H54 (cell line): Measurements from ENCODE around the gene CALD1.

ENCODE experiments used
- DNase-seq: peaks from one replicate; pipeline ENCODE4 v3.0.0; 2011; ENCODE audit warnings: low spot score, mixed read lengths; ENCODE audit not compliant: insufficient read length
- FAIRE-seq: peaks from 3 replicates; lab custom pipeline; 2011; peaks lifted over from hg19 to GRCh38; lab: Jason Lieb, UNC
- POLR2A ChIP-seq: IDR thresholded peaks from 2 replicates; pipeline ENCODE4 v1.6.1; 2011; ENCODE audit warnings: low read depth, mild to moderate bottlenecking, low read length

The CALD1 gene

GRCh38 chr7:134832367-134832766 is 52.9 kb downstream of the CALD1 start:
- no peak for TF ChIP-seq POLR2A
- FAIRE-seq (no peak), DNase-seq (no peak)

DNA sequence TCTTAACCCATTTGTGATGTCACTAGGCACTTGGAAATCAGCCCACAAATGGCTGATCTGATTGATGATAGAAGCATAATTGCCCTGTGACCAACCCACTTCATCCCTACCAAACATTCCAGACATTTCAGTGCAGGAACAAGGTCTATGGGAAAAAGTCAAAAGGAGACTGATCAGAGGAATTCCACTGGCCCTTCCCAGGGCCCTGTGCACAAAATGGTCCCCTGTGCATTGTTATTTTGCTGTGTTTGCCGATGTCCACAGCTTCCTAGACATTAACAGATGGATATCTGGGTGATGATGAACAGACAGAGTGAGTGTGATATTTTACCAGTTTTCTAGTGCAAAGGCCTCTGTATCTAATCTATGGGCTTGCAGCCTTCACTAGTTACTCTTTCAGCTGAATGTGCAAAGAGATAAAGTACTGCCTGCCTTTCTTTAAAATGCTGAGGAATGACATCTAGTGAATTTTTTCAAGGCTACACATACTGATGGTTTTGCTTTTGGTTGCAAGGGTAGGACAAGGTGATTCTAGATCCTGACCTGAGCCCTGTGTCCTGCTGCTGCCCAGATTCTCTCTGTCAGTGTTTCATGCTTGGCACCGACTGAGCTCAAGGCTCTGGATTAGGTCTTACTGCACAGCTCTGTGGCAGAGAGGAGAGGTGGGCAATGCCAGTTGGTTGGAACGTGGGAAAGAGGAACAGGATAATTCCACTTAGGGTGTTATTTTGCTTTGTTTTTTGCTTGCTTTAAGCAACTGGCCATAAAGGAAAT is 55.4 kb downstream of the CALD1 start:
- DNase-seq (no peak), FAIRE-seq (no peak)
- TF ChIP-seq POLR2A: no peak

GRCh38 chr7:134835463-134835823 is 56.0 kb downstream of the CALD1 start:
- no peak for DNase-seq
- no peak for FAIRE-seq
- no peak for TF ChIP-seq POLR2A

GRCh38 chr7:134836447-134836846 is 57.0 kb downstream of the CALD1 start:
- DNase-seq (no peak), FAIRE-seq (no peak)

GRCh38 chr7:134839298-134839697 is 59.9 kb downstream of the CALD1 start:
- FAIRE-seq: no peak
- no peak for TF ChIP-seq POLR2A
- DNase-seq: no peak

More at GRCh38 chr7:134836447-134836846, 57.0 kb downstream of the CALD1 start:
- no peak for TF ChIP-seq POLR2A

DNA sequence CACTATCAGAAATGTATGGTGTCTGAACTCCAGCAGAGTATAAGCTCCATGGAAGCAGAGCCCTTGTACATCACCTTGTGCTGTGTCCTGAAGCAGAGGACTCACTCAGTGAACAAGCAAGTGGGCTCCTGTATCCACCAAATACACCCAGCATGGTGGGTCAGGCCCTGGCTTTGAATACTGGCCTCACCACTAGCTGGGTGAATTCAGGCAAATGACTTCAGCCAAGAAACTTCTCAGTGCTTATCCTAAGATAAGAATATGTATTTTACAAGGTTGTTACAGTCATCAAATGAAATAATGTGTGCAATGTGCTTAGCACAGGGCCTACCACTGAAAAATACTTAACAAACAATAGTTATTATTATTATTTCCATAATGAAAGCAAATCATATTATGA is 62.6 kb downstream of the CALD1 start:
- DNase-seq (no peak), FAIRE-seq (no peak)
- no peak for TF ChIP-seq POLR2A

DNA sequence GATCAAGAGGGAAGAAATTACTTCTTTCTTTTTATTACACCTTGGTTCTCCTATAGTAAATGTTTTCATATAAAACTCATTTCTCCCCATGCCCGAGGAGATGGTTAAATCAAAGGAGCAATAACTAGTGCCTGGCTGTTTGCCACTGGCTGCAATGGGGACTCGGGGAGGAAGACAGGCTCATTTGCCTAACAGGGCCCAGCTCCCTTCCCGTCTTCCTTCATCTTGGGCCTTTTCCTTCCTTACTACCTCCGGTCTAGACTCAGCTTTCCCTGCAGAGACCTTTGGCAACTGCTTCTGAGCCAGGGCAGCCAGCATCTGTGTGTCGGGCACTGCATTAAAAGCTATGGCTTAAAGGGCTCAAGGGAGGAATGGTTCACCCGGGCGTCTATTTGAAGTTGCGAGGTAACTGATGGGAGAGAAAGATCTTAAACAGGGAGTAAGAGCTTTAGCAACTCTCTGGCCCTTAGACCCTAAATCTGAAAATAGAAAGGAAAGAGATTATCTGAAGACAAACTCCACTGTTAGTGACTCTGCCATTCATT is 63.5 kb downstream of the CALD1 start:
- FAIRE-seq: no peak
- TF ChIP-seq POLR2A: no peak
- DNase-seq: no peak

DNA sequence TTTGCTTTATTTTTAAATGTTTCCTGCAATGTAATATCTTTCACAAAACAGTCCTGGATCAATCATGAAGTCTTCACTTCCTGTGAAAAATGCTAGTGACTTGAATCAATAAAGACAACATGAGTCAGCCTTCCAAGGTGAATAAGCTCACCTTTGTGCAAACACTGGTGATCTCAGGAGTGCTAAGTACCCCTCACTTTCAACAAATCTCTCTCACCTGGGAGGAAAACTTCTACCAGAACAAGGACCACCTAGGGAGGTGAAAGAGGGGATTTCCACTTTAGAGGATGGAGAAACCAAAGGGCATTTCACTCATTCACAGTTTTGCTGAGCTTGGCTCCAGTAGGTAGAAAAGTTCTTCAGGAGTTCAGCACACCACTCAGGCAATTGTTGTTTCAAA is 64.8 kb downstream of the CALD1 start:
- no peak for FAIRE-seq
- no peak for DNase-seq
- TF ChIP-seq POLR2A: no peak

GRCh38 chr7:134845461-134845860 is 66.0 kb downstream of the CALD1 start:
- DNase-seq: peak; percentile 6
- FAIRE-seq: no peak
- TF ChIP-seq POLR2A: no peak

DNA sequence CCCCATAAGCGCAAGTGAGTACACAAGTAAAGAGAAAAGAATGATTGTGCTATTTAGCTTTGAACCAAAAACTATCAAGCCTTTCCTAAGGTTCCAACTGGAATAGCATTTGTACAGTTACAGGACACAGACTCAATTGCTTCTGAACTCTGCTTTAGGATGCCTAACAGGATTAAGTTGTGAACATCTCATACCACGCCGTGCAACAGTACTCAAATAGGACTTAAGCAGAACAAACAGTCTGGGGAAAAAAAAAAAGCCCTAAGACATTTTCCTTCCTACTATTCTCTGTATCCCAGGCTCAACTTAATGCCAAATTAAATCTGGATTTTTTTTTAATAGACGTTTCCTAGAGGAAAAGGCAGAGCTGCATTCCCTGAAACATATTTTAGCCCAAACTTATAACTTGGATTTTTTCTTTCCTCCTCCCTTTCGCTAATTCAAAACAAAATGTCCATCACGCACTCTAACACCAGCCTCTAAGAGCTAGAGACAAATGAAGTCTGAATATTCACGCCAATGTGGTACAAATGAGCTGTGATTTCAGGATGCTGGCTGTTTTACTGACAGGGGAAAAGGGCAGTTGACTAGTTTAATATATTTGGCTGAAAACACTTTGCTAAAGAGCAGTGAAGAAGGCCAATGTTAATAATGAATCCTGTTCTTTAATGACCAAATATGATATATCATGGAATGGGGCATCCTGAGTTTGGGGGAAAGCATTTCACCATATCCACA is 68.6 kb downstream of the CALD1 start:
- FAIRE-seq: no peak
- no peak for TF ChIP-seq POLR2A
- no peak for DNase-seq

GRCh38 chr7:134850066-134850465 is 70.6 kb downstream of the CALD1 start:
- no peak for FAIRE-seq
- TF ChIP-seq POLR2A: no peak

DNA sequence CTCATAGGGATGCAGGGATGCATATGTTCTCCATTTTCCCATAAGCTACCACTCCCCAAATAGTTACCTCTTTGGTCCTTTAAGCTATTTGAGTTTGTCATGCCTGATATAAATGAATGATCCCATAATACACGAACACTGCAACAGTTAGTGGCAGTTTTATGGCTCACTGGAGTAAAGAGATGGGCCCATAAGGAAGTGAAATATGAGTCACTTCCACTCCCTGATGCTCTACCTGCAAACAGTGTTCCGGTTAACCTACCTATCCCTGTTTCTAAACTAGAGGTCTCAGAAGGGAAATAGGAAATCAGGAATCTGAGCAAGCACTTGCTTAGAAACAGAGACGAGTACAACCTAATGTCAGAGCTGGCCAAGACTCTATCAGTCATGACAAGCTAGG is 71.7 kb downstream of the CALD1 start:
- FAIRE-seq: no peak

More at GRCh38 chr7:134850066-134850465, 70.6 kb downstream of the CALD1 start:
- DNase-seq: no peak

DNA sequence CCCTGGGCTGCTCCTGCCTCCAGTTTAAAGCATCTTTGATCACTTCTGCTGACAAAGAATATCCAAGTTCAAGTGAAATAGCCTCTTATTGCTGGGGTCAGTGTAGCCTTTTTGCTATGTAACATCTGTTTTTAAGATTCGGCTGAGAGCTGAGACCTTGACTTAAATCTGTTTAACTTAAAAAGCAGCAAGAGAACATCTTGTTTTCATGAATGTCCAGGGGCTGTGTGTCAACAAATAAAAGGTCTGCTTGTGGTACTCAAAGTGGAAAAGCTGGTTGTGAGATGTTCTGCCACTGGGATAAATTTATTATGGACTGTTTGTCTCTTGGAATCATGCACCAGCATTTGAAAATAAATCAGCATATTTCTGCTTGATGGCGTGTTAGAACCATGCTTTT is 73.2 kb downstream of the CALD1 start:
- FAIRE-seq: no peak
- DNase-seq: no peak
- no peak for TF ChIP-seq POLR2A

More for the DNA sequence above, 71.7 kb downstream of the CALD1 start:
- no peak for DNase-seq
- no peak for TF ChIP-seq POLR2A

GRCh38 chr7:134854816-134855215 is 75.4 kb downstream of the CALD1 start:
- FAIRE-seq (no peak), DNase-seq (no peak)
- TF ChIP-seq POLR2A: no peak
